ENCODE measurements around the gene ZIC2.
A peak's percentile ranks its signal among the peaks of the same experiment; 100 is the strongest.

The ZIC2 gene

GRCh38 chr13:99980824-99981734 is 505 bp upstream of the ZIC2 start:
- TF ChIP-seq ZNF565 (CRISPR knock-in tag; conservative IDR thresholded peaks at IDR 0.05; ENCODE audit: low read depth) (no peak), SNAI2 (CRISPR knock-in tag; IDR thresholded peaks at IDR 0.05) (no peak), PPARA (CRISPR knock-in tag; IDR thresholded peaks at IDR 0.05; ENCODE audit: borderline replicate concordance) (no peak), ZNF70 (CRISPR knock-in tag; IDR thresholded peaks at IDR 0.05) (no peak), BACH2 (CRISPR knock-in tag; IDR thresholded peaks at IDR 0.05; ENCODE audit: borderline replicate concordance) (no peak), TOX (CRISPR knock-in tag; IDR thresholded peaks at IDR 0.05; ENCODE audit: borderline replicate concordance) (no peak), CREB5 (CRISPR knock-in tag; IDR thresholded peaks at IDR 0.05; ENCODE audit: low read depth) (no peak), ARNTL (CRISPR knock-in tag; IDR thresholded peaks at IDR 0.05; ENCODE audit: borderline replicate concordance, low read depth) (no peak), ESRRG (CRISPR knock-in tag; IDR thresholded peaks at IDR 0.05) (no peak), CSDC2 (CRISPR knock-in tag; IDR thresholded peaks at IDR 0.05) (no peak), OSR1 (CRISPR knock-in tag; IDR thresholded peaks at IDR 0.05) (no peak), ZNF8 (CRISPR knock-in tag; IDR thresholded peaks at IDR 0.05) (no peak), RARB (CRISPR knock-in tag; IDR thresholded peaks at IDR 0.05) (no peak), TCF4 (CRISPR knock-in tag; IDR thresholded peaks at IDR 0.05; ENCODE audit: borderline replicate concordance) (no peak), ZFP3 (CRISPR knock-in tag; IDR thresholded peaks at IDR 0.05) (no peak), ISL1 (CRISPR knock-in tag; IDR thresholded peaks at IDR 0.05) (no peak), GLIS3 (CRISPR knock-in tag; IDR thresholded peaks at IDR 0.05) (no peak), TSHZ2 (CRISPR knock-in tag; IDR thresholded peaks at IDR 0.05) (no peak), POU6F1 (CRISPR knock-in tag; IDR thresholded peaks at IDR 0.05; ENCODE audit: borderline replicate concordance, low read depth) (no peak)
- peak; percentile 5; the same call in 1 of the 3 replicates for ATAC-seq

- no peak for TF ChIP-seq TSHZ2 (CRISPR knock-in tag; IDR thresholded peaks at IDR 0.05)
- no peak for TF ChIP-seq ZFP30 (CRISPR knock-in tag; IDR thresholded peaks at IDR 0.05)
- no peak for TF ChIP-seq GLIS3 (CRISPR knock-in tag; IDR thresholded peaks at IDR 0.05)
- TF ChIP-seq ZNF8 (CRISPR knock-in tag; IDR thresholded peaks at IDR 0.05): no peak
- no peak for TF ChIP-seq TCF4 (CRISPR knock-in tag; IDR thresholded peaks at IDR 0.05; ENCODE audit: borderline replicate concordance)
- no peak for TF ChIP-seq ARNTL (CRISPR knock-in tag; IDR thresholded peaks at IDR 0.05; ENCODE audit: borderline replicate concordance, low read depth)
- TF ChIP-seq OSR1 (CRISPR knock-in tag; IDR thresholded peaks at IDR 0.05): no peak
- ATAC-seq: no peak
Measured at GRCh38 chr13:99982036-99982730, 599 bp downstream of the ZIC2 start.

Measured in SK-N-SH treated with all-trans-retinoic acid at 6 μM for 48 hours (cell line).